Inferior parietal cortex (tissue), 1 donor: ENCODE measurements around the gene GFOD1.

Experiments
- DNase-seq: peaks from one replicate; pipeline ENCODE4 v3.0.0-alpha.2; 2016; ENCODE audit errors: extremely low spot score

The GFOD1 gene

DNA sequence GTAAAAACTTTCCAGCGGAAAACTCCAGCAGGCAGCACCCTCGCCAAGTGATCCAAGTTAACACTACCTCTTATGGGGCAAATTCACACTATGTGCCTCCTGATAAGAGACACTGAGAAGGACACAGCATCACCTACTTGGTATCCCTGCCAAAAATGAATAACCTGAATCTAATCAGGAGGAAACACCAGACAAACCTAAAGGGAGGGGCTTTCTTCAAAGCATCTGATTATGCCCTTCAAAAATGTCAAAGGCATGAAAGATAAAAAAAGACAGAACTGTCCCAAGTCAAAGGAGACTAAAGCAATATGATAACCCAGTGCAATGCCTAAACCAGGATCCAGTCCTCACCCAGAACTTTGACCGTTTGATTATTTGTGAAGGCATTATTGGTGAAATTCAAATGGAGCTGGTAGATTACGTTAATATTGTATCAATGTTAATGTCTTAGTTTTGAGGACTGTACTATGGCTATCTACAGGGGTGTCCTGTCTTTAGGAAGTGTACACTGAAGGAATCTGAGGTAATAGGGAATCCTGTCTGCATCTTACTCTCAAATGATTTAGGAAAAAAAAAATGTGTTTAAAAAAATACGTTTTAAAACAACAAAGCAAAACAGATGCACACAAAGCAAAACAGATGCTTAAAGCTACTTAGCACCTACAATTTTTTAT, 167.4 kb downstream of the GFOD1 start:
- no peak for DNase-seq

DNA sequence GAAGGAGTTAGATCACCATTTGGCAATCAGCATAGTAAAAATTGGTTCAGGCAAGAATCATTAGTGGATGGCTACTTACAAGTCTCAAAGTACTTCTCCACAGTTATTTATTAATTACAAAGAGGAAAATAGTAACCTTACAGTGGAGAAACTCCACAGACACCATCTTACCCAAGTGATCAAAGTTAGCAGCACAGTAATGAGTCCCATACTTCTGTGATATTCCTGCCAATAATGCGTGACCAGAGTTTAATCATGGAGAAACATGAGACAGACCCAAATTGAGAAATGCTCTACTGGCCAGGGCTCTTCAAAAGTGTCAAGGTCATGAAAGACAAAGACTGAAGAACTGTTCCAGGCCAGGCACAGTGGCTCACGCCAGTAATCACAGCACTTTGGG, 168.6 kb downstream of the GFOD1 start:
- DNase-seq: no peak

DNA sequence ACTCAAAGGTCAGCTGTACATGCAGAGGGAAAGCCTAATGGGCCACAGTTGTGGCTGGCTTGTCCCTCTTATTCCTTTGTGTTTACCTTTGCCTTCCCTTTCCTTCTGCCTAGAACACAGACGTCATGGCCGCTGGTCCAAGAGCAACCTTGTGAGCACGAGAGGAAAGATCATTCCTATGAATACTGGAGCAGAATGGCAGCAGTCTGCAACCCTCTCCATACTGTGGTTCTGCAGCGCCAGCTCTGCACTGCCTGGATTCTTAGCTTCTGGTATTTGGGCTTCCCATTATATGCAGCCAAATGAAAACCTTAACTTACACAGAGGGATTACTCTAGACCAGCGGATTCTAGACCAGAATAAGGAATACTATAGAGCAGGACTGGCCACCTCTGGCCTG, 171.5 kb downstream of the GFOD1 start:
- DNase-seq: no peak

DNA sequence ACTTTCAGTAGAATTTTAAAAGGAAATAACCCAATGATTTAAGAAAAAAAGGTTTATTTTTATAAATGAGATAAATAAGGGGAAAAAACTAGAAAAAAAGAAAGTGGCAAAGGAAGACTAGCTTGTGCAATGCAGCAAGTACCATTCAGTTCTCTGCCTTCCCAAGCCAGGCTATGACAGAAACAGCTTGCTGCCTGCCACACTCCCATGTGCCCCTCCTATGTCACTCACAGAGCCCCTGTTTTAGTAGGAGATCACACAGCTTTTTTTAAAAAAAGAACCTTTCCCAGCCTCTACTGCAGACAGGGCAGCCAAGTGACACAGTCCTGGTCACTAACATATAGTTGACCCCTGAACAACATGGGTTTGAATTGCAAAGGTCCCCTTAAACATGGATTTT, 172.6 kb downstream of the GFOD1 start:
- no peak for DNase-seq

DNA sequence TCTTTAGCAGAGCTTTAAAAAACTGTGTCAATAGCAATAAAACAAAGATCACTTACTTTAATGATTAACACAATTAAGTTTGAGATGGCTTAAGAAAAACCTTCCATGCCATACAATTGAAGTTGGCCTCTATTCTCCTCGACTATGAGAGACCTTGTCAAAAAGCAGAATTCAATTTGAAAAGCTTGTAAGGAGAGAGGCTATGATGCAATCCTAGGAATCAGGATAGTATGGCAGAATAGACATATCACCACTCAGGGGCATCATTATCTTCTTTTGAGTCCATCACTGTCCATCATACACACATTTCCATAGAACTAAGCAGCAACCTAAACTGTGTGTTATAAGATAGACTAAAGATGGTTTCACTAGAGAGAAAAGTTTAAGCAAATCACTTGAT, 176.2 kb downstream of the GFOD1 start:
- no peak for DNase-seq

DNA sequence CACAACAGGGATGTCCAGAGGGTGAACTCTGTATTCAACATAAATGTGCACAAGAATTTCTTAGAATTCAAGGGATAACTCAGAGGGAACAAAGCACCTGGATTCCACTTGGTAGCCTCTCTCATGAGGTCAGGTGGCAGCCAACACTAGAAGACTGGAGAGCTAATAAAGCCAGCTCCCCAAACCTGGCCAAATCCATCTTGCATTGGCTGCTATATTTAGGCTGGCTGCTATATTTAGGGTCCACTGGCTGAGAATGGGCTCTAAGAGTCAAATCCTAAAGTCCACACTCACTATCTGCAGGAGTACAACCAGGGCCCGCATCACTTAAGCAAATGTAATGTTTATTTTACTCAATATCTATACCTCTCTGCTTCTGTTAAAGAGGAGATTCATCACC, 179.1 kb downstream of the GFOD1 start:
- DNase-seq: no peak
